HG02610 (cell line): ENCODE data around the gene SNAP29.
"Not testable (repeated sequence)": the region's sequence is repeated elsewhere in the genome, so short reads cannot be mapped to it uniquely, and the experiment has no call there.

Experiments
- ATAC-seq: cut with Tn5 transposase; IDR thresholded peaks from one replicate; pipeline ENCODE4 v1.9.1; 2021; ENCODE audit warnings: mild to moderate bottlenecking, moderate library complexity; ENCODE audit not compliant: unreplicated experiment

The SNAP29 gene

GRCh38 chr22:20897737-20898136 lies 38.9 kb downstream of the SNAP29 start:
- ATAC-seq: not testable (repeated sequence)

GRCh38 chr22:20899827-20900423 lies 41.1 kb downstream of the SNAP29 start:
- ATAC-seq: no peak

GRCh38 chr22:20901093-20902033 lies 42.6 kb downstream of the SNAP29 start:
- not testable (repeated sequence) for ATAC-seq

GRCh38 chr22:20903093-20903492 lies 44.3 kb downstream of the SNAP29 start:
- no peak for ATAC-seq

- ATAC-seq: no peak
These were observed 45.5 kb downstream of the SNAP29 start for GRCh38 chr22:20904008-20904979.

- ATAC-seq: no peak
These were observed 46.2 kb downstream of the SNAP29 start for GRCh38 chr22:20904980-20905355.

GRCh38 chr22:20905415-20906386 lies 46.9 kb downstream of the SNAP29 start:
- ATAC-seq: no peak

- no peak for ATAC-seq
These were observed 47.6 kb downstream of the SNAP29 start for GRCh38 chr22:20906387-20906767.

GRCh38 chr22:20908717-20909116 lies 49.9 kb downstream of the SNAP29 start:
- not testable (repeated sequence) for ATAC-seq

- ATAC-seq: no peak
These were observed 50.9 kb downstream of the SNAP29 start for GRCh38 chr22:20909543-20910303.

- no peak for ATAC-seq
These were observed 53.7 kb downstream of the SNAP29 start for GRCh38 chr22:20912494-20912893.

GRCh38 chr22:20916916-20917810 lies 58.4 kb downstream of the SNAP29 start, which contains the start of gene CRKL:
Gene CRKL, plus strand, starts transcription at chr22:20917407. Its CDS starts 528 bp downstream, at chr22:20917935.
- peak; percentile 96 for ATAC-seq

- ATAC-seq: no peak
These were observed 59.9 kb downstream of the SNAP29 start for GRCh38 chr22:20918663-20919218.

- ATAC-seq: no peak
These were observed 60.9 kb downstream of the SNAP29 start for GRCh38 chr22:20919718-20920117.

- no peak for ATAC-seq
These were observed 62.0 kb downstream of the SNAP29 start for GRCh38 chr22:20920881-20921203.

GRCh38 chr22:20922141-20922751 lies 63.4 kb downstream of the SNAP29 start:
- no peak for ATAC-seq

- no peak for ATAC-seq
These were observed 67.4 kb downstream of the SNAP29 start for GRCh38 chr22:20926243-20926642.
